ENCODE measurements around the gene NEU3.

Gene NEU3

GRCh38 chr11:75063741-75064314, 75.1 kb downstream of the NEU3 start:
- DNase-seq (ENCODE audit: low spot score): no peak

- no peak for DNase-seq (ENCODE audit: low spot score)
Measured at GRCh38 chr11:75066061-75066460, 77.3 kb downstream of the NEU3 start.

Data from GM03348 (cell line).